ENCODE data around the gene SPHK2. TPM values are rescaled to one million over a fixed set of nuclear protein-coding genes. Genes with fewer than 3 reads are reported as not detected.

Gene SPHK2
- total and polyA plus RNA-seq, 2 experiments from 2014 or later: 18.3 to 50.3 TPM

GRCh38 chr19:48587387-48587786, 31.9 kb upstream of the SPHK2 start:
- Mint-ChIP-seq H3K4me1 (peaks cover 8% of the 10 kb centered on the region), H3K27ac (no peak overlapping the region), H3K36me3 (ENCODE audit: low read depth) (no peaks in the 10 kb centered on the region), H3K9me3 (peaks cover 2% of the 10 kb centered on the region), H3K4me3 (no peak overlapping the region), H3K27me3 (ENCODE audit: insufficient read depth, low read depth, poor library complexity) (peaks cover 36% of the 10 kb centered on the region)
- no peak overlapping the region for H3K27ac ChIP-seq (ENCODE audit: low read depth)
- no peaks in the 10 kb centered on the region for H3K27me3 ChIP-seq (ENCODE audit: insufficient read depth)
- H3K36me3 ChIP-seq (ENCODE audit: insufficient read depth): no peaks in the 10 kb centered on the region
- no peak overlapping the region for H3K4me2 ChIP-seq
- H3K79me2 ChIP-seq (replicated peaks; ENCODE audit: insufficient read depth): no peaks in the 10 kb centered on the region
- no peaks in the 10 kb centered on the region for H3K9me2 ChIP-seq (ENCODE audit: insufficient read depth)
- no peak for TF ChIP-seq NANOG (IDR thresholded peaks at IDR 0.05; ENCODE audit: borderline replicate concordance)
- 0 out of 2 replicates have a peak overlapping the region, but pooled peaks have one; percentile 14 for H2AFZ ChIP-seq
- no peaks in the 10 kb centered on the region for H3K4me1 ChIP-seq (ENCODE audit: insufficient read depth)
- no peak for DNase-seq (ENCODE audit: low spot score)
- ATAC-seq: no peak
- no peaks in the 10 kb centered on the region for H3F3A ChIP-seq (replicated peaks; ENCODE audit: low read depth)
- no peak overlapping the region for H3K4me3 ChIP-seq
- H4K20me1 ChIP-seq (replicated peaks; ENCODE audit: insufficient read depth): no peaks in the 10 kb centered on the region

GRCh38 chr19:48588670-48589401, 30.5 kb upstream of the SPHK2 start:
- H3K36me3 ChIP-seq (ENCODE audit: insufficient read depth): no peaks in the 10 kb centered on the region
- no peaks in the 10 kb centered on the region for H4K20me1 ChIP-seq (replicated peaks; ENCODE audit: insufficient read depth)
- Mint-ChIP-seq H3K9me3 (peaks cover 2% of the 10 kb centered on the region), H3K27me3 (ENCODE audit: insufficient read depth, low read depth, poor library complexity) (peaks cover 36% of the 10 kb centered on the region), H3K36me3 (ENCODE audit: low read depth) (no peaks in the 10 kb centered on the region), H3K4me1 (peaks cover 8% of the 10 kb centered on the region), H3K4me3 (peak overlapping the region; percentile 69), H3K27ac (no peak overlapping the region)
- H3K9me2 ChIP-seq (ENCODE audit: insufficient read depth): no peaks in the 10 kb centered on the region
- peak overlapping the region; percentile 99 for H2AFZ ChIP-seq
- no peaks in the 10 kb centered on the region for H3K27me3 ChIP-seq (ENCODE audit: insufficient read depth)
- H3K4me3 ChIP-seq: peak overlapping the region; percentile 61
- ATAC-seq: peak; percentile 82
- H3K79me2 ChIP-seq (replicated peaks; ENCODE audit: insufficient read depth): no peaks in the 10 kb centered on the region
- H3K4me1 ChIP-seq (ENCODE audit: insufficient read depth): no peaks in the 10 kb centered on the region
- H3K4me2 ChIP-seq: peak overlapping the region; percentile 81
- DNase-seq (ENCODE audit: low spot score): peak; percentile 97
- no peak overlapping the region for H3K27ac ChIP-seq (ENCODE audit: low read depth)
- no peaks in the 10 kb centered on the region for H3F3A ChIP-seq (replicated peaks; ENCODE audit: low read depth)
- TF ChIP-seq ZNF331 (CRISPR knock-in tag; IDR thresholded peaks at IDR 0.05; ENCODE audit: low read depth) (no peak), REST (IDR thresholded peaks at IDR 0.05; ENCODE audit: unreplicated experiment) (no peak), EZH2 (IDR thresholded peaks at IDR 0.05; ENCODE audit: low read depth, unreplicated experiment) (no peak), STAT1 (IDR thresholded peaks at IDR 0.05; ENCODE audit: unreplicated experiment) (no peak), CREB1 (CRISPR knock-in tag; IDR thresholded peaks at IDR 0.05; ENCODE audit: low read depth) (peak; percentile 68)
- TF ChIP-seq, protein P1, sequence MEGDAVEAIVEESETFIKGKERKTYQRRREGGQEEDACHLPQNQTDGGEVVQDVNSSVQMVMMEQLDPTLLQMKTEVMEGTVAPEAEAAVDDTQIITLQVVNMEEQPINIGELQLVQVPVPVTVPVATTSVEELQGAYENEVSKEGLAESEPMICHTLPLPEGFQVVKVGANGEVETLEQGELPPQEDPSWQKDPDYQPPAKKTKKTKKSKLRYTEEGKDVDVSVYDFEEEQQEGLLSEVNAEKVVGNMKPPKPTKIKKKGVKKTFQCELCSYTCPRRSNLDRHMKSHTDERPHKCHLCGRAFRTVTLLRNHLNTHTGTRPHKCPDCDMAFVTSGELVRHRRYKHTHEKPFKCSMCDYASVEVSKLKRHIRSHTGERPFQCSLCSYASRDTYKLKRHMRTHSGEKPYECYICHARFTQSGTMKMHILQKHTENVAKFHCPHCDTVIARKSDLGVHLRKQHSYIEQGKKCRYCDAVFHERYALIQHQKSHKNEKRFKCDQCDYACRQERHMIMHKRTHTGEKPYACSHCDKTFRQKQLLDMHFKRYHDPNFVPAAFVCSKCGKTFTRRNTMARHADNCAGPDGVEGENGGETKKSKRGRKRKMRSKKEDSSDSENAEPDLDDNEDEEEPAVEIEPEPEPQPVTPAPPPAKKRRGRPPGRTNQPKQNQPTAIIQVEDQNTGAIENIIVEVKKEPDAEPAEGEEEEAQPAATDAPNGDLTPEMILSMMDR (conservative IDR thresholded peaks at IDR 0.05; ENCODE audit: low read depth in 2 of 2): peak; percentile 85 to 94
- TF ChIP-seq, protein P2, sequence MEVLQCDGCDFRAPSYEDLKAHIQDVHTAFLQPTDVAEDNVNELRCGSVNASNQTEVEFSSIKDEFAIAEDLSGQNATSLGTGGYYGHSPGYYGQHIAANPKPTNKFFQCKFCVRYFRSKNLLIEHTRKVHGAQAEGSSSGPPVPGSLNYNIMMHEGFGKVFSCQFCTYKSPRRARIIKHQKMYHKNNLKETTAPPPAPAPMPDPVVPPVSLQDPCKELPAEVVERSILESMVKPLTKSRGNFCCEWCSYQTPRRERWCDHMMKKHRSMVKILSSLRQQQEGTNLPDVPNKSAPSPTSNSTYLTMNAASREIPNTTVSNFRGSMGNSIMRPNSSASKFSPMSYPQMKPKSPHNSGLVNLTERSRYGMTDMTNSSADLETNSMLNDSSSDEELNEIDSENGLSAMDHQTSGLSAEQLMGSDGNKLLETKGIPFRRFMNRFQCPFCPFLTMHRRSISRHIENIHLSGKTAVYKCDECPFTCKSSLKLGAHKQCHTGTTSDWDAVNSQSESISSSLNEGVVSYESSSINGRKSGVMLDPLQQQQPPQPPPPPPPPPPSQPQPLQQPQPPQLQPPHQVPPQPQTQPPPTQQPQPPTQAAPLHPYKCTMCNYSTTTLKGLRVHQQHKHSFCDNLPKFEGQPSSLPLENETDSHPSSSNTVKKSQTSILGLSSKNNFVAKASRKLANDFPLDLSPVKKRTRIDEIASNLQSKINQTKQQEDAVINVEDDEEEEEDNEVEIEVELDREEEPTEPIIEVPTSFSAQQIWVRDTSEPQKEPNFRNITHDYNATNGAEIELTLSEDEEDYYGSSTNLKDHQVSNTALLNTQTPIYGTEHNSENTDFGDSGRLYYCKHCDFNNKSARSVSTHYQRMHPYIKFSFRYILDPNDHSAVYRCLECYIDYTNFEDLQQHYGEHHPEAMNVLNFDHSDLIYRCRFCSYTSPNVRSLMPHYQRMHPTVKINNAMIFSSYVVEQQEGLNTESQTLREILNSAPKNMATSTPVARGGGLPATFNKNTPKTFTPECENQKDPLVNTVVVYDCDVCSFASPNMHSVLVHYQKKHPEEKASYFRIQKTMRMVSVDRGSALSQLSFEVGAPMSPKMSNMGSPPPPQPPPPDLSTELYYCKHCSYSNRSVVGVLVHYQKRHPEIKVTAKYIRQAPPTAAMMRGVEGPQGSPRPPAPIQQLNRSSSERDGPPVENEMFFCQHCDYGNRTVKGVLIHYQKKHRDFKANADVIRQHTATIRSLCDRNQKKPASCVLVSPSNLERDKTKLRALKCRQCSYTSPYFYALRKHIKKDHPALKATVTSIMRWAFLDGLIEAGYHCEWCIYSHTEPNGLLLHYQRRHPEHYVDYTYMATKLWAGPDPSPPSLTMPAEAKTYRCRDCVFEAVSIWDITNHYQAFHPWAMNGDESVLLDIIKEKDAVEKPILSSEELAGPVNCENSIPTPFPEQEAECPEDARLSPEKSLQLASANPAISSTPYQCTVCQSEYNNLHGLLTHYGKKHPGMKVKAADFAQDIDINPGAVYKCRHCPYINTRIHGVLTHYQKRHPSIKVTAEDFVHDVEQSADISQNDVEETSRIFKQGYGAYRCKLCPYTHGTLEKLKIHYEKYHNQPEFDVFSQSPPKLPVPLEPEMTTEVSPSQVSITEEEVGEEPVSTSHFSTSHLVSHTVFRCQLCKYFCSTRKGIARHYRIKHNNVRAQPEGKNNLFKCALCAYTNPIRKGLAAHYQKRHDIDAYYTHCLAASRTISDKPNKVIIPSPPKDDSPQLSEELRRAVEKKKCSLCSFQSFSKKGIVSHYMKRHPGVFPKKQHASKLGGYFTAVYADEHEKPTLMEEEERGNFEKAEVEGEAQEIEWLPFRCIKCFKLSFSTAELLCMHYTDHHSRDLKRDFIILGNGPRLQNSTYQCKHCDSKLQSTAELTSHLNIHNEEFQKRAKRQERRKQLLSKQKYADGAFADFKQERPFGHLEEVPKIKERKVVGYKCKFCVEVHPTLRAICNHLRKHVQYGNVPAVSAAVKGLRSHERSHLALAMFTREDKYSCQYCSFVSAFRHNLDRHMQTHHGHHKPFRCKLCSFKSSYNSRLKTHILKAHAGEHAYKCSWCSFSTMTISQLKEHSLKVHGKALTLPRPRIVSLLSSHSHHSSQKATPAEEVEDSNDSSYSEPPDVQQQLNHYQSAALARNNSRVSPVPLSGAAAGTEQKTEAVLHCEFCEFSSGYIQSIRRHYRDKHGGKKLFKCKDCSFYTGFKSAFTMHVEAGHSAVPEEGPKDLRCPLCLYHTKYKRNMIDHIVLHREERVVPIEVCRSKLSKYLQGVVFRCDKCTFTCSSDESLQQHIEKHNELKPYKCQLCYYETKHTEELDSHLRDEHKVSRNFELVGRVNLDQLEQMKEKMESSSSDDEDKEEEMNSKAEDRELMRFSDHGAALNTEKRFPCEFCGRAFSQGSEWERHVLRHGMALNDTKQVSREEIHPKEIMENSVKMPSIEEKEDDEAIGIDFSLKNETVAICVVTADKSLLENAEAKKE (CRISPR knock-in tag; IDR thresholded peaks at IDR 0.05): no peak

All from GM23338 (cell line).